PC-9 (cell line): ENCODE measurements around the gene SNRPE. TPM values are rescaled to one million over a fixed set of nuclear protein-coding genes. Genes with fewer than 3 reads are reported as not detected.
"Not testable (repeated sequence)": the region's sequence is repeated elsewhere in the genome, so short reads cannot be mapped to it uniquely, and the experiment has no call there.

Experiments
- BruUV-seq: library from RNA; stranded (reverse); fragments of 400-500 nt; replicated peaks from 2 replicates; lab custom pipeline; 2021; lab: Mats Ljungman, UMichigan
- CTCF ChIA-PET: fragments of 300-600 bp; sonication (Branson Sonifier 250); formaldehyde crosslinking; loops from one replicate; lab custom pipeline; 2022; ENCODE audit warnings: antibody characterized with exemption; lab: Charles Lee
- POLR2A ChIA-PET: fragments of 300-600 bp; sonication (Branson Sonifier 250); formaldehyde crosslinking; loops from one replicate; lab custom pipeline; 2022; ENCODE audit warnings: antibody characterized with exemption; ENCODE audit not compliant: unreplicated experiment; lab: Charles Lee
- DNase-seq, 2 experiments: peaks; one replicate each; pipeline versions ENCODE4 v3.0.0 to v3.0.0-alpha.2; 2015 to 2022; ENCODE audit warnings: mixed read lengths in 1 of 2
- H2AFZ ChIP-seq: fragments of 200-600 bp; sonication (generic); 2 replicates; pipeline ENCODE4 v1.8.1; 2017; ENCODE audit warnings: antibody characterized with exemption
- H3F3A ChIP-seq: fragments of 200-600 bp; sonication (generic); 2 replicates; pipeline ENCODE4 v1.8.1; 2017; ENCODE audit warnings: antibody characterized with exemption, mild to moderate bottlenecking, low read depth; ENCODE audit not compliant: insufficient read depth
- H3K27ac ChIP-seq: fragments of 200-600 bp; sonication (generic); 2 replicates; pipeline ENCODE4 v1.6.1; 2016; ENCODE audit warnings: mixed run types
- H3K27me3 ChIP-seq: fragments of 200-600 bp; sonication (generic); 2 replicates; pipeline ENCODE4 v1.6.1; 2016; ENCODE audit warnings: low read depth, mixed run types; ENCODE audit not compliant: insufficient read depth
- H3K36me3 ChIP-seq: fragments of 200-600 bp; sonication (generic); 2 replicates; pipeline ENCODE4 v1.6.1; 2016; ENCODE audit warnings: low read depth, mixed run types
- H3K4me1 ChIP-seq: fragments of 200-600 bp; sonication (generic); replicated peaks from 2 replicates; pipeline ENCODE4 v1.6.1; 2016; ENCODE audit warnings: mixed run types; ENCODE audit not compliant: insufficient read depth
- H3K4me2 ChIP-seq: fragments of 200-600 bp; sonication (generic); 2 replicates; pipeline ENCODE4 v1.6.1; 2017; ENCODE audit warnings: mixed run types
- H3K4me3 ChIP-seq: fragments of 200-600 bp; sonication (generic); 2 replicates; pipeline ENCODE4 v1.6.1; 2016; ENCODE audit warnings: mixed run types
- H3K79me2 ChIP-seq: fragments of 200-600 bp; sonication (generic); 2 replicates; pipeline ENCODE4 v1.6.1; 2017; ENCODE audit warnings: low read depth, mixed run types
- H3K9me2 ChIP-seq: fragments of 200-600 bp; sonication (generic); 2 replicates; pipeline ENCODE4 v1.8.1; 2017; ENCODE audit warnings: mild to moderate bottlenecking; ENCODE audit not compliant: insufficient read depth
- H3K9me3 ChIP-seq: fragments of 200-600 bp; sonication (generic); 2 replicates; pipeline ENCODE4 v1.8.1; 2016; ENCODE audit warnings: low read depth; ENCODE audit not compliant: insufficient read depth
- H4K20me1 ChIP-seq: fragments of 200-600 bp; sonication (generic); 2 replicates; pipeline ENCODE4 v1.8.1; 2017; ENCODE audit not compliant: insufficient read depth
- CTCF ChIP-seq: fragments of 200-600 bp; sonication (generic); conservative IDR thresholded peaks from 2 replicates; pipeline ENCODE4 v1.6.1; 2017; ENCODE audit warnings: mixed run types, antibody characterized with exemption, mild to moderate bottlenecking, moderate library complexity
- EZH2 ChIP-seq: fragments of 200-600 bp; sonication (generic); IDR thresholded peaks from 2 replicates; pipeline ENCODE4 v1.8.0; 2017; ENCODE audit warnings: antibody characterized with exemption, low read depth
- intact Hi-C: fragments of 100-400 bp; cut with micrococcal nuclease; formaldehyde crosslinking; loops from one replicate; pipeline ENCODE4 v1.10.0; 2022; ENCODE audit not compliant: unreplicated experiment
- total RNA-seq: library from RNA; stranded (reverse); gene quantifications from 2 replicates; pipeline ENCODE4 v1.2.3, GENCODE V29; 2021

SNRPE gene
- total RNA-seq, 1 experiment from 2014 or later: 218 TPM

DNA sequence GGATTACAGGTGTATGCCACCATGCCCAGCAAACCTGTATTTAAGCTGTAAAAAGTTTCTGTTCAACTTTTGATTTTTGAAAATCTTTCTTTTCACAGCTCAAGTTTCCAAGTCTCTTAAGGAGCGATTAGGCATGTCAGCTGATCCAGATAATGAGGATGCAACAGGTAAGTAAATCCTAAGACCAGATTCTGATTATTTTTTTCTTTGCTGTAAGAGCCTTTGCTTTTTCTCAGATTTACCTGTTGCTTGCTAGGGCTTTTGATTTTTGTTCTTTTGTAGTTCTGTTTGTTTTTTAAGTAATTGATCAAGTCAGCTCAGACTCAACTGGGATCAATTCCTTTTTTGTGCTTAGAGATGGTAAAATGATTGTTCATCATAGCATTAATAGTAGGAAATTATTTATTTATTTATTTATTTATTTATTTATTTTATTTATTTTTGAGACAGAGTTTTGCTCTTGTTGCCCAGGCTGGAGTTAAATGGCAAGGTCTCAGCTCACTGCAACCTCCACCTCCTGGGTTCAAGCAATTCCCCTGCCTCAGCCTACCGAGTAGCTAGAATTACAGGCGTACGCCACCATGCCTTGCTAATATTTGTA, 21.1 kb upstream of the SNRPE start:
- POLR2A ChIA-PET: interaction anchor here (0.6 kb wide), 1 partner anchor 33 kb away, joined by 5 read pairs; no protein-coding TSS in a partner anchor
- TF ChIP-seq EZH2: no peak
- TF ChIP-seq CTCF: no peak
- Histone ChIP-seq H3K4me1 (no peaks in the 10 kb centered on the region), H3K36me3 (peaks cover 57% of the 10 kb centered on the region), H4K20me1 (peaks cover 19% of the 10 kb centered on the region), H3F3A (peaks cover 50% of the 10 kb centered on the region), H2AFZ (no peak overlapping the region), H3K4me2 (no peak overlapping the region), H3K9me2 (no peaks in the 10 kb centered on the region), H3K79me2 (no peaks in the 10 kb centered on the region; the same call in 1 of the 2 replicates), H3K9me3 (no peaks in the 10 kb centered on the region), H3K27me3 (no peaks in the 10 kb centered on the region), H3K27ac (no peak overlapping the region), H3K4me3 (no peak overlapping the region)
- CTCF ChIA-PET: no interaction called here
- intact Hi-C loops: no loop called here
- DNase-seq: no peak
- TSS peak; percentile 8 for BruUV-seq

DNA sequence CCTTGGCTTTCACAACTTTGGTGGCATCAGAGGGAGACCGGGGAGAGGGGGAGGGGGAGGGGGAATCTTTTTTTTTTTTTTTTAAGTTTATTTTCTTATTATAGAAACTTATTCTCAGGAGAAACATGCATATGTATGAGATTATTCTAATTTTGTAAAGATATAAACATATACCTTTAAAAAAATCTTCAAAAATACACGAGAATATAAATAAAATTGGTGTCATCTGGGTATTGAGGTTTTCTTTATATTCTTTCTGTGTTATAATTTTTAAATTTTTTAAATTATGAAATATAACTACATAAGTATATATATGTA, 18.9 kb upstream of the SNRPE start:
- Histone ChIP-seq H3K4me1 (no peaks in the 10 kb centered on the region), H4K20me1 (peaks cover 12% of the 10 kb centered on the region; the same call in 1 of the 2 replicates), H3K27ac (no peak overlapping the region), H2AFZ (no peak overlapping the region), H3F3A (peaks cover 47% of the 10 kb centered on the region), H3K4me3 (no peak overlapping the region), H3K9me3 (no peaks in the 10 kb centered on the region), H3K4me2 (no peak overlapping the region), H3K79me2 (no peaks in the 10 kb centered on the region; the same call in 1 of the 2 replicates), H3K27me3 (no peaks in the 10 kb centered on the region), H3K36me3 (peaks cover 60% of the 10 kb centered on the region), H3K9me2 (no peaks in the 10 kb centered on the region)
- DNase-seq: no peak
- TF ChIP-seq EZH2: no peak
- no TSS peak for BruUV-seq
- intact Hi-C loops: no loop called here
- POLR2A ChIA-PET: no interaction called here
- CTCF ChIA-PET: no interaction called here

- H3K4me1 ChIP-seq: no peaks in the 10 kb centered on the region
- peaks cover 41% of the 10 kb centered on the region for H3F3A ChIP-seq
- CTCF ChIA-PET: no interaction called here
- H3K4me3 ChIP-seq: no peak overlapping the region
- H3K9me3 ChIP-seq: no peaks in the 10 kb centered on the region
- H3K27ac ChIP-seq: no peak overlapping the region
- no peak overlapping the region for H2AFZ ChIP-seq
- H3K36me3 ChIP-seq: peaks cover 60% of the 10 kb centered on the region
- POLR2A ChIA-PET: interaction anchor here (0.6 kb wide), 1 partner anchor 369 kb away, joined by 3 read pairs; no protein-coding TSS in a partner anchor
- TF ChIP-seq EZH2 (no peak), CTCF (no peak)
- no peaks in the 10 kb centered on the region; the same call in 1 of the 2 replicates for H3K79me2 ChIP-seq
- H3K4me2 ChIP-seq: no peak overlapping the region
- no peaks in the 10 kb centered on the region for H3K27me3 ChIP-seq
- no peak for DNase-seq
- BruUV-seq: no TSS peak
- intact Hi-C loops: no loop called here
- H4K20me1 ChIP-seq: peaks cover 12% of the 10 kb centered on the region; the same call in 1 of the 2 replicates
- no peaks in the 10 kb centered on the region for H3K9me2 ChIP-seq
These were observed 18.0 kb upstream of the SNRPE start for GRCh38 chr1:203843435-203843834.

- BruUV-seq, CTCF ChIA-PET, H3K4me2 ChIP-seq, H3K27me3 ChIP-seq, H2AFZ ChIP-seq, DNase-seq, H3K27ac ChIP-seq, H4K20me1 ChIP-seq, H3K9me3 ChIP-seq, H3K4me3 ChIP-seq, intact Hi-C loops, H3K9me2 ChIP-seq, H3K79me2 ChIP-seq, H3K4me1 ChIP-seq: not testable (repeated sequence)
- Histone ChIP-seq H3F3A (peaks cover 38% of the 10 kb centered on the region), H3K36me3 (peaks cover 36% of the 10 kb centered on the region)
- POLR2A ChIA-PET: interaction anchor here (0.6 kb wide), 1 partner anchor 208 kb away, joined by 3 read pairs; no protein-coding TSS in a partner anchor
These were observed 8.3 kb upstream of the SNRPE start for GRCh38 chr1:203853112-203853511.
